PC-3 (cell line): ENCODE data around the gene FIZ1.

Experiments
- CTCF ChIP-seq: fragments of 300-600 bp; sonication (generic); conservative IDR thresholded peaks from 2 replicates; pipeline ENCODE4 v1.5.1; 2017; ENCODE audit warnings: antibody characterized with exemption, low read depth, mild to moderate bottlenecking, low read length
- EZH2 ChIP-seq: fragments of 300-600 bp; sonication (generic); IDR thresholded peaks from one replicate; pipeline ENCODE4 v1.6.1; 2017; ENCODE audit warnings: antibody characterized with exemption, mild to moderate bottlenecking, low read length; ENCODE audit not compliant: unreplicated experiment
- EZH2phosphoT487 ChIP-seq: fragments of 300-600 bp; sonication (generic); IDR thresholded peaks from 2 replicates; pipeline ENCODE4 v1.6.1; 2018; ENCODE audit warnings: mild to moderate bottlenecking, antibody characterized with exemption, low read length, borderline replicate concordance

- no peak for TF ChIP-seq EZH2phosphoT487
- TF ChIP-seq CTCF = no peak
- no peak for TF ChIP-seq EZH2
Observed at GRCh38 chr19:55559684-55560083, 39.6 kb downstream of the FIZ1 start.
